ENCODE results near the gene ATP5ME. TPM values are rescaled to one million over a fixed set of nuclear protein-coding genes. Genes with fewer than 3 reads are reported as not detected.

The ATP5ME gene
- total and polyA plus RNA-seq, 2 experiments from 2014 or later = 143 to 669 TPM

GRCh38 chr4:633406-633805, 40.7 kb downstream of the ATP5ME start:
- H3K4me1 ChIP-seq (ENCODE audit: insufficient read depth) = no peaks in the 10 kb centered on the region
- WGBS (ENCODE audit: low lambda C conversion rate, missing lambda C conversion rate) = 67% methylated on average over 9 of the region's 9 CpGs
- H3K9me3 ChIP-seq (ENCODE audit: low read depth) = no peaks in the 10 kb centered on the region
- no peaks in the 10 kb centered on the region for H4K20me1 ChIP-seq (ENCODE audit: insufficient read depth, poor library complexity, severe bottlenecking)
- no peak overlapping the region for H2AFZ ChIP-seq
- no peaks in the 10 kb centered on the region for H3K9me2 ChIP-seq (replicated peaks; ENCODE audit: insufficient read depth)
- TF ChIP-seq EZH2 (IDR thresholded peaks at IDR 0.05; ENCODE audit: borderline replicate concordance) (no peak), CTCF (IDR thresholded peaks at IDR 0.05; ENCODE audit: poor library complexity) (no peak), EZH2phosphoT487 (IDR thresholded peaks at IDR 0.05; ENCODE audit: low read depth, severe bottlenecking, unreplicated experiment) (no peak)
- DNase-seq (ENCODE audit: low spot score) = no peak
- no peak overlapping the region for H3K4me3 ChIP-seq
- H3K27ac ChIP-seq = no peak overlapping the region
- H3K27me3 ChIP-seq = no peaks in the 10 kb centered on the region
- no peaks in the 10 kb centered on the region for H3K79me2 ChIP-seq
- no peak overlapping the region for H3K4me2 ChIP-seq
- no peaks in the 10 kb centered on the region for H3K36me3 ChIP-seq (replicated peaks; ENCODE audit: insufficient read depth, low read depth)

GRCh38 chr4:632926-633325, 41.1 kb downstream of the ATP5ME start:
- H3K4me3 ChIP-seq = no peak overlapping the region
- WGBS (ENCODE audit: low lambda C conversion rate, missing lambda C conversion rate) = 88% methylated on average over 6 of the region's 6 CpGs
- TF ChIP-seq EZH2 (IDR thresholded peaks at IDR 0.05; ENCODE audit: borderline replicate concordance) = no peak
- H3K4me1 ChIP-seq (ENCODE audit: insufficient read depth) = no peaks in the 10 kb centered on the region
- H4K20me1 ChIP-seq (ENCODE audit: insufficient read depth, poor library complexity, severe bottlenecking) = no peaks in the 10 kb centered on the region
- no peaks in the 10 kb centered on the region for H3K36me3 ChIP-seq (replicated peaks; ENCODE audit: insufficient read depth, low read depth)
- H3K4me2 ChIP-seq = no peak overlapping the region
- H3K27ac ChIP-seq = no peak overlapping the region
- DNase-seq (ENCODE audit: low spot score) = no peak
- no peaks in the 10 kb centered on the region for H3K9me2 ChIP-seq (replicated peaks; ENCODE audit: insufficient read depth)
- no peak overlapping the region for H2AFZ ChIP-seq
- H3K79me2 ChIP-seq = no peaks in the 10 kb centered on the region
- H3K9me3 ChIP-seq (ENCODE audit: low read depth) = no peaks in the 10 kb centered on the region
- H3K27me3 ChIP-seq = no peaks in the 10 kb centered on the region

- H3K27me3 ChIP-seq = no peaks in the 10 kb centered on the region
- H4K20me1 ChIP-seq (ENCODE audit: insufficient read depth, poor library complexity, severe bottlenecking) = no peaks in the 10 kb centered on the region
- TF ChIP-seq CTCF (IDR thresholded peaks at IDR 0.05; ENCODE audit: poor library complexity) = no peak
- TF ChIP-seq EZH2phosphoT487 (IDR thresholded peaks at IDR 0.05; ENCODE audit: low read depth, severe bottlenecking, unreplicated experiment) = no peak
- no peak for TF ChIP-seq EZH2 (IDR thresholded peaks at IDR 0.05; ENCODE audit: borderline replicate concordance)
- no peaks in the 10 kb centered on the region for H3K9me2 ChIP-seq (replicated peaks; ENCODE audit: insufficient read depth)
- no peak for DNase-seq (ENCODE audit: low spot score)
- no peaks in the 10 kb centered on the region for H3K4me1 ChIP-seq (ENCODE audit: insufficient read depth)
- H3K79me2 ChIP-seq = no peaks in the 10 kb centered on the region
- WGBS (ENCODE audit: low lambda C conversion rate, missing lambda C conversion rate) = 95% methylated on average over 16 of the region's 16 CpGs
- H3K36me3 ChIP-seq (replicated peaks; ENCODE audit: insufficient read depth, low read depth) = no peaks in the 10 kb centered on the region
- H2AFZ ChIP-seq = no peak overlapping the region
- H3K4me3 ChIP-seq = no peak overlapping the region
- no peak overlapping the region for H3K27ac ChIP-seq
- no peak overlapping the region for H3K4me2 ChIP-seq
- no peaks in the 10 kb centered on the region for H3K9me3 ChIP-seq (ENCODE audit: low read depth)
Measured at GRCh38 chr4:632196-632790, 41.8 kb downstream of the ATP5ME start.

GRCh38 chr4:630656-631055, 43.4 kb downstream of the ATP5ME start:
- Histone ChIP-seq H3K27ac (no peak overlapping the region), H3K9me2 (replicated peaks; ENCODE audit: insufficient read depth) (no peaks in the 10 kb centered on the region), H3K27me3 (no peaks in the 10 kb centered on the region), H3K4me3 (no peak overlapping the region), H3K79me2 (no peaks in the 10 kb centered on the region), H3K4me1 (ENCODE audit: insufficient read depth) (no peaks in the 10 kb centered on the region), H4K20me1 (ENCODE audit: insufficient read depth, poor library complexity, severe bottlenecking) (no peaks in the 10 kb centered on the region), H3K36me3 (replicated peaks; ENCODE audit: insufficient read depth, low read depth) (no peaks in the 10 kb centered on the region), H3K4me2 (no peak overlapping the region), H2AFZ (no peak overlapping the region), H3K9me3 (ENCODE audit: low read depth) (no peaks in the 10 kb centered on the region)
- DNase-seq (ENCODE audit: low spot score) = no peak
- 78% methylated on average over 9 of the region's 9 CpGs for WGBS (ENCODE audit: low lambda C conversion rate, missing lambda C conversion rate)
- TF ChIP-seq EZH2phosphoT487 (IDR thresholded peaks at IDR 0.05; ENCODE audit: low read depth, severe bottlenecking, unreplicated experiment) (no peak), CTCF (IDR thresholded peaks at IDR 0.05; ENCODE audit: poor library complexity) (no peak), EZH2 (IDR thresholded peaks at IDR 0.05; ENCODE audit: borderline replicate concordance) (no peak)
